Mesendoderm (in vitro differentiated cells): Measurements from ENCODE around the gene GBE1.

Source experiments
- DNase-seq: peaks from one replicate; pipeline ENCODE4 v3.0.0; 2013
- H2AK5ac ChIP-seq: 2 replicates; pipeline ENCODE4 v1.6.1; 2013; ENCODE audit warnings: low read length, inconsistent platforms
- H2BK120ac ChIP-seq: 2 replicates; pipeline ENCODE4 v1.6.1; 2013; ENCODE audit warnings: low read depth, mild to moderate bottlenecking, low read length, moderate library complexity, mixed read lengths
- H2BK15ac ChIP-seq: replicated peaks from 2 replicates; pipeline ENCODE4 v1.6.1; 2013; ENCODE audit warnings: low read depth, mild to moderate bottlenecking, moderate library complexity
- H2BK5ac ChIP-seq: 2 replicates; pipeline ENCODE4 v1.6.1; 2013; ENCODE audit warnings: low read length, inconsistent platforms
- H3K18ac ChIP-seq: 2 replicates; pipeline ENCODE4 v1.6.1; 2013; ENCODE audit warnings: mild to moderate bottlenecking, low read length, mixed read lengths
- H3K23ac ChIP-seq: one replicate; pipeline ENCODE4 v1.6.1; 2013; ENCODE audit warnings: low read length
- H3K27ac ChIP-seq: 2 replicates; pipeline ENCODE4 v1.5.1; 2013; ENCODE audit warnings: low read depth, mild to moderate bottlenecking, inconsistent platforms, low read length, moderate library complexity
- H3K27me3 ChIP-seq: 2 replicates; pipeline ENCODE4 v1.6.1; 2013; ENCODE audit warnings: low read length, control low read depth, mild to moderate bottlenecking, inconsistent platforms; ENCODE audit not compliant: insufficient read depth, poor library complexity
- H3K36me3 ChIP-seq: 2 replicates; pipeline ENCODE4 v1.6.1; 2013; ENCODE audit warnings: low read length, inconsistent platforms; ENCODE audit not compliant: control insufficient read depth, insufficient read depth
- H3K4ac ChIP-seq: one replicate; pipeline ENCODE4 v1.6.1; 2013; ENCODE audit warnings: low read depth, mild to moderate bottlenecking, low read length, moderate library complexity
- H3K4me1 ChIP-seq: 2 replicates; pipeline ENCODE4 v1.6.1; 2013; ENCODE audit warnings: low read depth, low read length, inconsistent platforms; ENCODE audit not compliant: control insufficient read depth
- H3K4me2 ChIP-seq: 2 replicates; pipeline ENCODE4 v1.6.1; 2013; ENCODE audit warnings: low read length
- H3K4me3 ChIP-seq: 2 replicates; pipeline ENCODE4 v1.5.1; 2013; ENCODE audit warnings: mild to moderate bottlenecking, low read length
- H3K56ac ChIP-seq: one replicate; pipeline ENCODE4 v1.6.1; 2013; ENCODE audit warnings: low read length
- H3K79me1 ChIP-seq: 2 replicates; pipeline ENCODE4 v1.6.1; 2013; ENCODE audit warnings: low read length, inconsistent platforms
- H3K79me2 ChIP-seq: 2 replicates; pipeline ENCODE4 v1.6.1; 2013; ENCODE audit warnings: mild to moderate bottlenecking, low read length; ENCODE audit not compliant: control insufficient read depth, insufficient read depth
- H3K9ac ChIP-seq: 2 replicates; pipeline ENCODE4 v1.6.1; 2013; ENCODE audit warnings: low read length, inconsistent platforms
- H4K5ac ChIP-seq: one replicate; pipeline ENCODE4 v1.6.1; 2013; ENCODE audit warnings: low read length
- H4K8ac ChIP-seq: one replicate; pipeline ENCODE4 v1.6.1; 2013; ENCODE audit warnings: low read depth, mild to moderate bottlenecking, control low read depth, low read length, moderate library complexity
- WGBS: extraction: QIAGEN DNeasy Blood & Tissue Kit; methylation state at CpG from one replicate; pipeline ENCODE4 v1.1.7; 2013; ENCODE audit warnings: low lambda C conversion rate, missing lambda C conversion rate; ENCODE audit not compliant: insufficient coverage; ENCODE audit errors: extremely low coverage; 5-methylcytosine and 5-hydroxymethylcytosine counted together

Gene GBE1

GRCh38 chr3:81668283-81668682 lies 93.2 kb downstream of the GBE1 start:
- WGBS, result no CpG with 5 or more reads among the region's 3 CpGs
- Histone ChIP-seq H3K23ac (no peak overlapping the region), H3K27me3 (no peaks in the 10 kb centered on the region), H2BK5ac (no peak overlapping the region), H3K18ac (no peak overlapping the region), H3K79me2 (no peaks in the 10 kb centered on the region), H3K9ac (no peak overlapping the region), H2AK5ac (no peak overlapping the region), H3K4me1 (no peaks in the 10 kb centered on the region), H3K4me3 (no peak overlapping the region), H3K4ac (no peak overlapping the region), H4K8ac (no peak overlapping the region), H3K56ac (no peak overlapping the region), H3K79me1 (no peaks in the 10 kb centered on the region), H3K36me3 (no peaks in the 10 kb centered on the region), H2BK15ac (no peak overlapping the region), H3K27ac (no peak overlapping the region), H3K4me2 (no peak overlapping the region), H2BK120ac (no peak overlapping the region), H4K5ac (no peak overlapping the region)
- no peak for DNase-seq

- Histone ChIP-seq H3K9ac (no peak overlapping the region), H4K5ac (no peak overlapping the region), H2BK5ac (no peak overlapping the region), H3K27ac (no peak overlapping the region), H3K18ac (no peak overlapping the region), H3K4me1 (no peaks in the 10 kb centered on the region), H3K56ac (no peak overlapping the region), H2BK120ac (no peak overlapping the region), H3K4me3 (no peak overlapping the region), H2AK5ac (no peak overlapping the region), H4K8ac (no peak overlapping the region), H3K27me3 (no peaks in the 10 kb centered on the region), H3K79me1 (no peaks in the 10 kb centered on the region), H3K36me3 (no peaks in the 10 kb centered on the region), H3K79me2 (no peaks in the 10 kb centered on the region), H3K4ac (no peak overlapping the region), H2BK15ac (no peak overlapping the region), H3K23ac (no peak overlapping the region), H3K4me2 (no peak overlapping the region)
- DNase-seq, result no peak
These were observed 94.8 kb downstream of the GBE1 start for GRCh38 chr3:81666502-81667121.

DNA sequence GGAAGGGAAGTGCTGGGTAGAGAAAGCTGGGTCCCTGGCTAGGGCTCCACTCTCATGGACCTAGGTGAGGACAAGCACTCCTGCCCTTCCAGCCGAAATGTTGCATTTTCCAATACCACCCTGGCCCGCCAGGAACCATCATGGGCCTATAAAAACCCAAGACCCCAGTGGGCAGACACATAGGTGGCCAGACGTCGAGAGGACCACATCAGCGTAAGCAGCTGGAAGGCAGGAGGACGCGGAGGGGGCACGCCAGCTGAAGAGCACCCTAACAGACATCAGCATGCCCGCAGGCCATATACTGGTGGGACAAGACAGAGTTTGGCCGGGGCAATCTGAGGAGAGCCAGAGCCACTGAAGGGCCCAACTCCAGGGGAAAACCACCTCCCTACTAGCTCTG lies 98.3 kb downstream of the GBE1 start:
- Histone ChIP-seq H3K36me3 (no peaks in the 10 kb centered on the region), H2BK15ac (no peak overlapping the region), H3K79me1 (no peaks in the 10 kb centered on the region), H3K4me1 (no peaks in the 10 kb centered on the region), H3K18ac (no peak overlapping the region), H3K9ac (no peak overlapping the region), H3K23ac (no peak overlapping the region), H2BK5ac (no peak overlapping the region), H3K4me2 (no peak overlapping the region), H3K56ac (no peak overlapping the region), H3K27ac (no peak overlapping the region), H3K79me2 (no peaks in the 10 kb centered on the region), H2BK120ac (no peak overlapping the region), H4K8ac (no peak overlapping the region), H4K5ac (no peak overlapping the region), H3K27me3 (no peaks in the 10 kb centered on the region), H3K4ac (no peak overlapping the region), H3K4me3 (no peak overlapping the region), H2AK5ac (no peak overlapping the region)
- WGBS, result no CpG with 5 or more reads among the region's 10 CpGs
- DNase-seq, result no peak

DNA sequence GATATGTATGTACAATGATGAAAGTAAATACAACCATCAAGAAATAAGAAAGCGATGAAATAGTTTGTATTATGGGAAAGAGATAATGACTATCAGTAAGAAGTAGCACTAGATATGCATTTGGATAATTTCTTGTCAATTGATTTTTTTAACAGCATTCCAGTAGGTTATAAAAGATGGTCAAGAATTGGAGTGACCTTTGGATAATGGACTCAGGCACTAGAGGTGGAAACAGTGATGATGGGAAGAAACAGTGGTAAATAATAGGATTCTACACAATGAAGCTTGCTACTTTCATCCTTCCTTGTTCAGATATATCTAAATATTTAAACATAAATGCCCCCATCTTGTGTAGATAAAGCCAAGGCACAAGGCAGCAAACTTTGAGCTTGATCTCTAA lies 101.4 kb downstream of the GBE1 start:
- H3K36me3 ChIP-seq, result no peaks in the 10 kb centered on the region
- DNase-seq, result no peak
- H2BK15ac ChIP-seq, result no peak overlapping the region
- H3K4me2 ChIP-seq, result no peak overlapping the region
- no peak overlapping the region for H2AK5ac ChIP-seq
- H3K18ac ChIP-seq, result no peak overlapping the region
- no peak overlapping the region for H4K8ac ChIP-seq
- H3K9ac ChIP-seq, result no peak overlapping the region
- no peak overlapping the region for H3K56ac ChIP-seq
- 100% methylated on average over 1 of the region's 1 CpG for WGBS
- no peak overlapping the region for H3K23ac ChIP-seq
- H3K4me3 ChIP-seq, result no peak overlapping the region
- no peak overlapping the region for H2BK120ac ChIP-seq
- no peak overlapping the region for H4K5ac ChIP-seq
- H3K4me1 ChIP-seq, result no peaks in the 10 kb centered on the region
- no peaks in the 10 kb centered on the region for H3K27me3 ChIP-seq
- H2BK5ac ChIP-seq, result no peak overlapping the region
- H3K27ac ChIP-seq, result no peak overlapping the region
- no peaks in the 10 kb centered on the region for H3K79me1 ChIP-seq
- H3K4ac ChIP-seq, result no peak overlapping the region
- no peaks in the 10 kb centered on the region for H3K79me2 ChIP-seq

DNA sequence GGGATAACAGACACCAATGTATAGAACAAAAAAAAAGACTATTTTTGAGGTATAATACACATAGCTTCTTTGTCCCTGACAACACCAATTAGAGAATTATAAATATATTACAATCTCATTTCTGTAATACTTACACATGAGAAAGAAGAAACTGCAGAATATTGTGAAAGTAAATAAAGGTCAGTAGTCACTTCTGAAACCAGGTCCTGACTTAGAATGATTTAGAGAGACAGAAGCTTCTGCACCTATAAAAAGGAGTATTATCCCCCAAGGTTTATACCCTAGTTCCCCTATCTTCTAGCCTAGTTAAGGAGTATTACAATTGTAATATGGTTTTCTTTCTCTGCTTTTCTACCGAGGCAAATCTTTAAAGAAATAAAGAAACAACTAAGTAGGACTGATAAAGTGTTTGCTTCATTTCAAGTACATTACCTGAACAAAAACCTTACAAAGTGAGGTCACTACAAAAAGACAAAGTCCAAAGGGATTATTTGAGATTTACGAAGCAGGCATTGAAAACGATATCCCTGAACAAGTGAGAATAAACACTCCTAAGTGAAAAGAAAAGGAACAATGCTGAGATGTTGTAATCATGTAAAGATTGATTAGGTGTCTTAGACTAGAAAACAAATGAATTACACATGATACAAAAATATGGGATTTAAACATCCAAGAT lies 103.0 kb downstream of the GBE1 start:
- DNase-seq, result no peak
- Histone ChIP-seq H3K36me3 (no peaks in the 10 kb centered on the region), H3K27ac (no peak overlapping the region)

GRCh38 chr3:81651139-81651538 lies 110.3 kb downstream of the GBE1 start:
- no peak overlapping the region for H2AK5ac ChIP-seq

More for the DNA sequence above, 103.0 kb downstream of the GBE1 start:
- Histone ChIP-seq H3K4me2 (no peak overlapping the region), H3K23ac (no peak overlapping the region), H3K9ac (no peak overlapping the region), H3K79me1 (no peaks in the 10 kb centered on the region), H3K4me3 (no peak overlapping the region), H3K27me3 (no peaks in the 10 kb centered on the region), H3K79me2 (no peaks in the 10 kb centered on the region), H4K8ac (no peak overlapping the region), H3K56ac (no peak overlapping the region), H2BK5ac (no peak overlapping the region), H2AK5ac (no peak overlapping the region), H2BK15ac (no peak overlapping the region), H3K4ac (no peak overlapping the region), H2BK120ac (no peak overlapping the region), H3K18ac (no peak overlapping the region), H4K5ac (no peak overlapping the region), H3K4me1 (no peaks in the 10 kb centered on the region)
- no CpG with 5 or more reads among the region's 3 CpGs for WGBS

More at GRCh38 chr3:81651139-81651538, 110.3 kb downstream of the GBE1 start:
- H3K4me1 ChIP-seq, result no peaks in the 10 kb centered on the region
- no peak overlapping the region for H2BK15ac ChIP-seq
- H3K79me2 ChIP-seq, result no peaks in the 10 kb centered on the region
- no peak overlapping the region for H3K4ac ChIP-seq
- no peaks in the 10 kb centered on the region for H3K79me1 ChIP-seq
- no peak for DNase-seq
- H3K4me2 ChIP-seq, result no peak overlapping the region
- no peak overlapping the region for H2BK120ac ChIP-seq
- H3K36me3 ChIP-seq, result no peaks in the 10 kb centered on the region
- H3K27ac ChIP-seq, result no peak overlapping the region
- no CpG with 5 or more reads among the region's 4 CpGs for WGBS
- H4K8ac ChIP-seq, result no peak overlapping the region
- no peak overlapping the region for H4K5ac ChIP-seq
- H3K27me3 ChIP-seq, result no peaks in the 10 kb centered on the region
- no peak overlapping the region for H3K9ac ChIP-seq
- no peak overlapping the region for H3K4me3 ChIP-seq
- no peak overlapping the region for H3K18ac ChIP-seq
- H3K56ac ChIP-seq, result no peak overlapping the region
- no peak overlapping the region for H3K23ac ChIP-seq
- no peak overlapping the region for H2BK5ac ChIP-seq
